GM21515 (cell line): ENCODE data around the gene ZNF133.

Source experiments
- ATAC-seq: cut with Tn5 transposase; IDR thresholded peaks from one replicate; pipeline ENCODE4 v1.9.1; 2021; ENCODE audit not compliant: unreplicated experiment

The ZNF133 gene

GRCh38 chr20:18360635-18361034 is 72.3 kb downstream of the ZNF133 start:
- ATAC-seq, result no peak

DNA sequence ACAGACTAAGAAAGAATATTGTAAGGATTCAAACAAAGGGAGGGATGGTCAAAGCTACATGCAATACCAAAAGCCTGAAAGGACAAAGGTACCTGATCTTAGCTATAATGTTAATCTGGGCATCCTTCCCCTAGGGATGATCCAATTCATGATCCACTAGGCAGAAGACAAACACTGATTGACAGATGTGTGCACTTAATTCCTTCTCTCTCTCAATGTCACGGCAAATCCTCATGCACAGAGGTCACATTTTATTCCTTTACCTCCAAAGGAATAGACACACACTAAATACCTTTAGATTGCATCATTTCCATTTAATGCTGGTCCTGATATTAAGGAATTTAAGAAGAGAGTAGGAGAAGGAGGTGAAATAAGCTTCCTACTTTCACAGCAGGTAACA is 73.4 kb downstream of the ZNF133 start:
- ATAC-seq, result no peak

- no peak for ATAC-seq
These were observed 74.6 kb downstream of the ZNF133 start for GRCh38 chr20:18362916-18363315.

DNA sequence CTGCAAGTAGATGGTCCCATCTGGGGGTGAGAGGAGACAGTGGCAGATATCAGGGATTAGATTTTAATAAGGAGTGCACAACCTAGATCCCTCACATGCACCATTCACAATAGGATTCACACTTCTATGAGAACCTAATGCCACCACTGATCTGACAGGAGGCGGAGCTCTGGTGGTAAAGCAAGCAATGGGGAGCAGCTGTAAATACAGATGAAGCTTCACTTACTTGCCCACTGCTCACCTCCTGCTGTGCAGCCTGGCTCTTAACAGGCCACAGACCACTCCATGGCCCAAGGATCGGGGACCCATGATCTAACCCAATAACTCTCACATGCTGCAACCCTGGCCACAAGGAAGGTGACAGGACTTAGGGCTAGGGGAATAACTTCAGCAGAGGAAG is 75.4 kb downstream of the ZNF133 start:
- no peak for ATAC-seq

- ATAC-seq, result no peak
These were observed 76.4 kb downstream of the ZNF133 start for GRCh38 chr20:18364768-18365167.
